ENCODE results near the gene MAPK6. TPM values are rescaled to one million over a fixed set of nuclear protein-coding genes. Genes with fewer than 3 reads are reported as not detected.

Gene MAPK6
- total RNA-seq, 1 donor from 2014 or later = 77.8 TPM

GRCh38 chr15:52106641-52107040 lies 87.6 kb downstream of the MAPK6 start:
- Mint-ChIP-seq H3K9me3 (no peaks in the 10 kb centered on the region), H3K27ac (ENCODE audit: unreplicated experiment) (no peak overlapping the region), H3K4me3 (no peak overlapping the region), H3K4me1 (peaks cover 10% of the 10 kb centered on the region), H3K36me3 (ENCODE audit: low read depth) (peaks cover 2% of the 10 kb centered on the region), H3K27me3 (ENCODE audit: low read depth) (peaks cover 4% of the 10 kb centered on the region)
- TF ChIP-seq CTCF (conservative IDR thresholded peaks at IDR 0.05) = no peak
- no peak for DNase-seq (ENCODE audit: low read depth, low spot score)

GRCh38 chr15:52107238-52107637 lies 88.2 kb downstream of the MAPK6 start:
- TF ChIP-seq CTCF (conservative IDR thresholded peaks at IDR 0.05) = no peak
- Mint-ChIP-seq H3K27me3 (ENCODE audit: low read depth) (peaks cover 4% of the 10 kb centered on the region), H3K4me3 (no peak overlapping the region), H3K4me1 (peaks cover 10% of the 10 kb centered on the region), H3K27ac (ENCODE audit: unreplicated experiment) (no peak overlapping the region), H3K36me3 (ENCODE audit: low read depth) (no peaks in the 10 kb centered on the region), H3K9me3 (no peaks in the 10 kb centered on the region)
- DNase-seq (ENCODE audit: low read depth, low spot score) = no peak

GRCh38 chr15:52109559-52110451 lies 90.8 kb downstream of the MAPK6 start:
- Mint-ChIP-seq H3K4me3 (no peak overlapping the region), H3K9me3 (no peaks in the 10 kb centered on the region), H3K27ac (ENCODE audit: unreplicated experiment) (no peak overlapping the region), H3K27me3 (ENCODE audit: low read depth) (peaks cover 4% of the 10 kb centered on the region), H3K36me3 (ENCODE audit: low read depth) (no peaks in the 10 kb centered on the region), H3K4me1 (no peaks in the 10 kb centered on the region)
- no peak for TF ChIP-seq CTCF (conservative IDR thresholded peaks at IDR 0.05)
- no peak for DNase-seq (ENCODE audit: low read depth, low spot score)

- Mint-ChIP-seq H3K4me1 (peaks cover 12% of the 10 kb centered on the region), H3K9me3 (no peaks in the 10 kb centered on the region), H3K27me3 (ENCODE audit: low read depth) (peaks cover 4% of the 10 kb centered on the region), H3K27ac (ENCODE audit: unreplicated experiment) (no peak overlapping the region), H3K4me3 (no peak overlapping the region), H3K36me3 (ENCODE audit: low read depth) (no peaks in the 10 kb centered on the region)
- no peak for DNase-seq (ENCODE audit: low read depth, low spot score)
- TF ChIP-seq CTCF (conservative IDR thresholded peaks at IDR 0.05) = no peak
These were observed 92.6 kb downstream of the MAPK6 start for GRCh38 chr15:52111517-52112202.

- no peak for TF ChIP-seq CTCF (conservative IDR thresholded peaks at IDR 0.05)
- Mint-ChIP-seq H3K4me3 (no peak overlapping the region), H3K4me1 (peaks cover 14% of the 10 kb centered on the region), H3K27me3 (ENCODE audit: low read depth) (peaks cover 4% of the 10 kb centered on the region), H3K36me3 (ENCODE audit: low read depth) (no peaks in the 10 kb centered on the region), H3K9me3 (no peaks in the 10 kb centered on the region), H3K27ac (ENCODE audit: unreplicated experiment) (no peak overlapping the region)
- DNase-seq (ENCODE audit: low read depth, low spot score) = no peak
These were observed 93.3 kb downstream of the MAPK6 start for GRCh38 chr15:52112203-52112750.
